Mucosa of stomach (tissue), 1 donor: ENCODE data around the gene ZGRF1.
"Not testable (repeated sequence)": the region's sequence is repeated elsewhere in the genome, so short reads cannot be mapped to it uniquely, and the experiment has no call there.

Experiments used
- H3K27me3 ChIP-seq: one replicate; pipeline ENCODE4 v1.7.0; 2013; ENCODE audit warnings: mild to moderate bottlenecking, low read length; ENCODE audit not compliant: control insufficient read depth, insufficient read depth
- H3K36me3 ChIP-seq: one replicate; pipeline ENCODE4 v1.7.0; 2013; ENCODE audit warnings: low read length; ENCODE audit not compliant: control insufficient read depth, insufficient read depth
- H3K4me1 ChIP-seq: one replicate; pipeline ENCODE4 v1.7.0; 2013; ENCODE audit warnings: mild to moderate bottlenecking, low read length; ENCODE audit not compliant: control insufficient read depth, insufficient read depth
- H3K4me3 ChIP-seq: one replicate; pipeline ENCODE4 v1.7.0; 2013; ENCODE audit warnings: low read length
- H3K9ac ChIP-seq: one replicate; pipeline ENCODE4 v1.7.0; 2013; ENCODE audit warnings: mild to moderate bottlenecking, low read length, moderate library complexity
- H3K9me3 ChIP-seq: one replicate; pipeline ENCODE4 v1.7.0; 2013; ENCODE audit warnings: mild to moderate bottlenecking, low read length, moderate library complexity; ENCODE audit not compliant: control insufficient read depth
- donor health status: Pancreatic carcinoma.

ZGRF1 gene

GRCh38 chr4:112636688-112637551 is at the start of gene ZGRF1, which contains the start of gene LARP7:
TSS of gene ZGRF1 (minus strand) at chr4:112636909. CDS start at chr4:112633176, 3,733 bp downstream.
TSS of gene LARP7 (plus strand) at chr4:112637143. CDS start at chr4:112644670, 7,527 bp downstream.
- Histone ChIP-seq H3K9ac (peak within 1 kb of the TSS; percentile 80), H3K4me3 (peak within 1 kb of the TSS; percentile 85), H3K36me3 (no peaks in the 10 kb centered on the region), H3K4me1 (peaks cover 7% of the 10 kb centered on the region), H3K27me3 (no peaks in the 10 kb centered on the region), H3K9me3 (no peaks in the 10 kb centered on the region)

GRCh38 chr4:112680996-112681395 is 44.3 kb upstream of the ZGRF1 start:
- Histone ChIP-seq H3K36me3 (no peaks in the 10 kb centered on the region), H3K4me3 (no peak overlapping the region), H3K4me1 (no peaks in the 10 kb centered on the region), H3K27me3 (no peaks in the 10 kb centered on the region), H3K9me3 (no peaks in the 10 kb centered on the region), H3K9ac (no peak overlapping the region)

GRCh38 chr4:112677519-112678091 is 40.9 kb upstream of the ZGRF1 start:
- Histone ChIP-seq H3K36me3 (no peaks in the 10 kb centered on the region), H3K27me3 (no peaks in the 10 kb centered on the region), H3K4me1 (no peaks in the 10 kb centered on the region), H3K4me3 (no peak overlapping the region), H3K9me3 (no peaks in the 10 kb centered on the region), H3K9ac (no peak overlapping the region)

GRCh38 chr4:112674376-112674775 is 37.7 kb upstream of the ZGRF1 start:
- H3K36me3 ChIP-seq, result no peaks in the 10 kb centered on the region
- no peaks in the 10 kb centered on the region for H3K9me3 ChIP-seq
- H3K9ac ChIP-seq, result no peak overlapping the region
- H3K4me3 ChIP-seq, result no peak overlapping the region
- no peaks in the 10 kb centered on the region for H3K4me1 ChIP-seq
- no peaks in the 10 kb centered on the region for H3K27me3 ChIP-seq

GRCh38 chr4:112673686-112674085 is 37.0 kb upstream of the ZGRF1 start:
- no peaks in the 10 kb centered on the region for H3K27me3 ChIP-seq
- no peak overlapping the region for H3K4me3 ChIP-seq
- no peak overlapping the region for H3K9ac ChIP-seq
- no peaks in the 10 kb centered on the region for H3K9me3 ChIP-seq
- no peaks in the 10 kb centered on the region for H3K4me1 ChIP-seq
- H3K36me3 ChIP-seq, result no peaks in the 10 kb centered on the region

- Histone ChIP-seq H3K9me3 (no peaks in the 10 kb centered on the region), H3K4me3 (no peak overlapping the region), H3K27me3 (no peaks in the 10 kb centered on the region), H3K4me1 (no peaks in the 10 kb centered on the region), H3K36me3 (no peaks in the 10 kb centered on the region), H3K9ac (no peak overlapping the region)
These were observed 36.4 kb upstream of the ZGRF1 start for GRCh38 chr4:112673076-112673475.

GRCh38 chr4:112668131-112668530 is 31.4 kb upstream of the ZGRF1 start:
- Histone ChIP-seq H3K27me3 (no peaks in the 10 kb centered on the region), H3K36me3 (no peaks in the 10 kb centered on the region), H3K9me3 (no peaks in the 10 kb centered on the region), H3K9ac (no peak overlapping the region), H3K4me3 (no peak overlapping the region), H3K4me1 (no peaks in the 10 kb centered on the region)

GRCh38 chr4:112664611-112665010 is 27.9 kb upstream of the ZGRF1 start:
- Histone ChIP-seq H3K4me3 (no peak overlapping the region), H3K36me3 (no peaks in the 10 kb centered on the region), H3K4me1 (no peaks in the 10 kb centered on the region), H3K27me3 (no peaks in the 10 kb centered on the region), H3K9me3 (no peaks in the 10 kb centered on the region), H3K9ac (no peak overlapping the region)

GRCh38 chr4:112656115-112656514 is 19.4 kb upstream of the ZGRF1 start:
- H3K9ac ChIP-seq, H3K36me3 ChIP-seq, H3K9me3 ChIP-seq, H3K4me3 ChIP-seq, H3K27me3 ChIP-seq, H3K4me1 ChIP-seq: not testable (repeated sequence)

GRCh38 chr4:112655270-112655669 is 18.6 kb upstream of the ZGRF1 start:
- Histone ChIP-seq H3K9ac (no peak overlapping the region), H3K4me1 (no peaks in the 10 kb centered on the region), H3K4me3 (no peak overlapping the region), H3K36me3 (no peaks in the 10 kb centered on the region), H3K27me3 (no peaks in the 10 kb centered on the region), H3K9me3 (no peaks in the 10 kb centered on the region)

- no peak overlapping the region for H3K9ac ChIP-seq
- H3K36me3 ChIP-seq, result no peaks in the 10 kb centered on the region
- no peaks in the 10 kb centered on the region for H3K9me3 ChIP-seq
- no peaks in the 10 kb centered on the region for H3K4me1 ChIP-seq
- H3K4me3 ChIP-seq, result no peak overlapping the region
- H3K27me3 ChIP-seq, result no peaks in the 10 kb centered on the region
These were observed 15.5 kb upstream of the ZGRF1 start for GRCh38 chr4:112652216-112652615.

- H3K27me3 ChIP-seq, result no peaks in the 10 kb centered on the region
- H3K9me3 ChIP-seq, result no peaks in the 10 kb centered on the region
- no peaks in the 10 kb centered on the region for H3K4me1 ChIP-seq
- H3K4me3 ChIP-seq, result no peak overlapping the region
- no peaks in the 10 kb centered on the region for H3K36me3 ChIP-seq
- H3K9ac ChIP-seq, result no peak overlapping the region
These were observed 14.9 kb upstream of the ZGRF1 start for GRCh38 chr4:112651641-112652040.
